ENCODE results near the gene MET. TPM values are rescaled to one million over a fixed set of nuclear protein-coding genes. Genes with fewer than 3 reads are reported as not detected.

Gene MET
- total and polyA plus RNA-seq, 4 donors: 10.2 to 41.9 (median 25.4) TPM

DNA sequence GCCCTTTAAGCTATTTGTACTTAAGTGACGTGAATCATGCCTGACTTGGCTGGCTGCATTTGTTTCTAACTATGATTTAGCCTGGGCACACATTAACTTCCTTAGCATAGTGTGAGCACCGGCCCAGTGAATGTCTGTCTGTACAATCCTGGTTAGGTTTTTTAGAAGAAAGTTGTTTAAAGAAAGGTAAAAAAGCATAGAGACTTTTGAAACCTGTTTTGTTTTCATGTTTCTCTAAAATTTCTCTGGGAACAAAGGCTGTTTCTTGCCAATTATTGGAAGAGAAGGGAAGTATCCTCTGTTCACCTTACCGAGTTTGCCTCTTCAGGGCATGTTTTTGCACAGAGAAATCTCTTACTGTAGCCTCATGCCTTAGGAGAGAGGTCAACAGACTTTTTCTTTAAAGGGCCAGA, 42.9 kb upstream of the MET start:
- Histone ChIP-seq H3K9me3 (ENCODE audit: control insufficient read depth in 4 of 4, low read length in 3 of 4) (no peaks in the 10 kb centered on the region), H3K27me3 (ENCODE audit: control insufficient read depth in 4 of 4, insufficient read depth in 4 of 4, low read length in 3 of 4) (no peaks in the 10 kb centered on the region), H3K4me1 (ENCODE audit: control insufficient read depth in 4 of 4, insufficient read depth in 4 of 4, low read length in 3 of 4) (peaks cover 0 to 15% (median 2%) of the 10 kb centered on the region in 4 donors), H3K36me3 (ENCODE audit: control insufficient read depth in 4 of 4, insufficient read depth in 3 of 4, low read depth in 1 of 4, low read length in 3 of 4) (no peaks in the 10 kb centered on the region), H3K9ac (ENCODE audit: low read depth in 1 of 2, low read length in 2 of 2) (peak overlapping the region in 1 of 2 donors; percentile 52), H3K27ac (ENCODE audit: low read depth in 1 of 2, low read length in 2 of 2) (peak overlapping the region; percentile 70 to 80), H3K4me3 (ENCODE audit: low read depth in 1 of 3, low read length in 3 of 3) (no peak overlapping the region)
- 24% methylated on average over 3 of the region's 3 CpGs for WGBS
- DNase-seq (ENCODE audit: low spot score): no peak
- TF ChIP-seq HNF4A (conservative IDR thresholded peaks at IDR 0.05) (peak; percentile 44 to 45), YY1 (IDR thresholded peaks at IDR 0.05) (peak; percentile 54), HNF4G (IDR thresholded peaks at IDR 0.05) (no peak), RXRA (IDR thresholded peaks at IDR 0.05) (peak; percentile 57 to 71), SP1 (IDR thresholded peaks at IDR 0.05) (peak; percentile 78), NR2F2 (IDR thresholded peaks at IDR 0.05) (no peak), RAD21 (IDR thresholded peaks at IDR 0.05) (peak in 1 of 2 donors; percentile 9), JUND (IDR thresholded peaks at IDR 0.05) (peak; percentile 42 to 44), EGR1 (IDR thresholded peaks at IDR 0.05; ENCODE audit: low read depth in 2 of 2) (no peak), TAF1 (conservative IDR thresholded peaks at IDR 0.05) (peak; percentile 40), GABPA (IDR thresholded peaks at IDR 0.05 in 1 of 2, conservative IDR thresholded peaks at IDR 0.05 in 1 of 2) (no peak)
- TF ChIP-seq, protein P1, sequence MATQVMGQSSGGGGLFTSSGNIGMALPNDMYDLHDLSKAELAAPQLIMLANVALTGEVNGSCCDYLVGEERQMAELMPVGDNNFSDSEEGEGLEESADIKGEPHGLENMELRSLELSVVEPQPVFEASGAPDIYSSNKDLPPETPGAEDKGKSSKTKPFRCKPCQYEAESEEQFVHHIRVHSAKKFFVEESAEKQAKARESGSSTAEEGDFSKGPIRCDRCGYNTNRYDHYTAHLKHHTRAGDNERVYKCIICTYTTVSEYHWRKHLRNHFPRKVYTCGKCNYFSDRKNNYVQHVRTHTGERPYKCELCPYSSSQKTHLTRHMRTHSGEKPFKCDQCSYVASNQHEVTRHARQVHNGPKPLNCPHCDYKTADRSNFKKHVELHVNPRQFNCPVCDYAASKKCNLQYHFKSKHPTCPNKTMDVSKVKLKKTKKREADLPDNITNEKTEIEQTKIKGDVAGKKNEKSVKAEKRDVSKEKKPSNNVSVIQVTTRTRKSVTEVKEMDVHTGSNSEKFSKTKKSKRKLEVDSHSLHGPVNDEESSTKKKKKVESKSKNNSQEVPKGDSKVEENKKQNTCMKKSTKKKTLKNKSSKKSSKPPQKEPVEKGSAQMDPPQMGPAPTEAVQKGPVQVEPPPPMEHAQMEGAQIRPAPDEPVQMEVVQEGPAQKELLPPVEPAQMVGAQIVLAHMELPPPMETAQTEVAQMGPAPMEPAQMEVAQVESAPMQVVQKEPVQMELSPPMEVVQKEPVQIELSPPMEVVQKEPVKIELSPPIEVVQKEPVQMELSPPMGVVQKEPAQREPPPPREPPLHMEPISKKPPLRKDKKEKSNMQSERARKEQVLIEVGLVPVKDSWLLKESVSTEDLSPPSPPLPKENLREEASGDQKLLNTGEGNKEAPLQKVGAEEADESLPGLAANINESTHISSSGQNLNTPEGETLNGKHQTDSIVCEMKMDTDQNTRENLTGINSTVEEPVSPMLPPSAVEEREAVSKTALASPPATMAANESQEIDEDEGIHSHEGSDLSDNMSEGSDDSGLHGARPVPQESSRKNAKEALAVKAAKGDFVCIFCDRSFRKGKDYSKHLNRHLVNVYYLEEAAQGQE (IDR thresholded peaks at IDR 0.05): peak; percentile 48
- TF ChIP-seq, protein P2, sequence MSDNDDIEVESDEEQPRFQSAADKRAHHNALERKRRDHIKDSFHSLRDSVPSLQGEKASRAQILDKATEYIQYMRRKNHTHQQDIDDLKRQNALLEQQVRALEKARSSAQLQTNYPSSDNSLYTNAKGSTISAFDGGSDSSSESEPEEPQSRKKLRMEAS (IDR thresholded peaks at IDR 0.05): peak; percentile 44
- TF ChIP-seq, protein P3, sequence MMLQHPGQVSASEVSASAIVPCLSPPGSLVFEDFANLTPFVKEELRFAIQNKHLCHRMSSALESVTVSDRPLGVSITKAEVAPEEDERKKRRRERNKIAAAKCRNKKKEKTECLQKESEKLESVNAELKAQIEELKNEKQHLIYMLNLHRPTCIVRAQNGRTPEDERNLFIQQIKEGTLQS (IDR thresholded peaks at IDR 0.05): no peak

DNA sequence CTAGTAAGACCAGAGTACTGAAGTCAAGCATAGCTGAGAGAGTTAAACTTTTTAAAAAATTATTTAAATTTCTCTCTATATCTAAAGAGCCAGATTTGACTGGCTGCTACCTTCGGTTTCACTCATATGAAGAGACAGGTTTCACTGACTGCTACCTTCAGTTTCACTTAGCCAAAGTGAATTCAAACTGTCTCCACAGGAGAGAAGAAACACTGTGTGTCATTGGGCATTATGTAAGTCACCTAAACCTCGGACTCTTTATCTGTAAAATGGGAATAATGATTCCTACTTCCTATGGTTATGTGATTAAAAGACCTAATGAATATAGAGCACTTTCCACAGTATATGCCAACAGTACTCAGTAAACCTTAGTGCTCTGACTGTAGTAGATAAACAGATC, 41.6 kb upstream of the MET start:
- TF ChIP-seq, protein P2 (IDR thresholded peaks at IDR 0.05): no peak
- TF ChIP-seq RXRA (IDR thresholded peaks at IDR 0.05): no peak
- no peak for DNase-seq (ENCODE audit: low spot score)
- Histone ChIP-seq H3K4me3 (ENCODE audit: low read depth in 1 of 3, low read length in 3 of 3) (no peak overlapping the region), H3K4me1 (ENCODE audit: control insufficient read depth in 4 of 4, insufficient read depth in 4 of 4, low read length in 3 of 4) (peaks cover 0 to 15% (median 2%) of the 10 kb centered on the region in 4 donors), H3K9ac (ENCODE audit: low read depth in 1 of 2, low read length in 2 of 2) (peak overlapping the region in 1 of 2 donors; percentile 37), H3K27ac (ENCODE audit: low read depth in 1 of 2, low read length in 2 of 2) (peak overlapping the region; percentile 57 to 66), H3K36me3 (ENCODE audit: control insufficient read depth in 4 of 4, insufficient read depth in 3 of 4, low read depth in 1 of 4, low read length in 3 of 4) (no peaks in the 10 kb centered on the region), H3K27me3 (ENCODE audit: control insufficient read depth in 4 of 4, insufficient read depth in 4 of 4, low read length in 3 of 4) (no peaks in the 10 kb centered on the region), H3K9me3 (ENCODE audit: control insufficient read depth in 4 of 4, low read length in 3 of 4) (no peaks in the 10 kb centered on the region)
- WGBS: 34% methylated on average over 2 of the region's 2 CpGs
